Measurements from ENCODE around the gene CNNM2. TPM values are rescaled to one million over a fixed set of nuclear protein-coding genes. Genes with fewer than 3 reads are reported as not detected.

The CNNM2 gene
- 10 to 100 TPM in 4 of 6 donors, 1 to 10 TPM in 2; 6.4 to 33.5 (median 11.7) TPM for total RNA-seq

DNA sequence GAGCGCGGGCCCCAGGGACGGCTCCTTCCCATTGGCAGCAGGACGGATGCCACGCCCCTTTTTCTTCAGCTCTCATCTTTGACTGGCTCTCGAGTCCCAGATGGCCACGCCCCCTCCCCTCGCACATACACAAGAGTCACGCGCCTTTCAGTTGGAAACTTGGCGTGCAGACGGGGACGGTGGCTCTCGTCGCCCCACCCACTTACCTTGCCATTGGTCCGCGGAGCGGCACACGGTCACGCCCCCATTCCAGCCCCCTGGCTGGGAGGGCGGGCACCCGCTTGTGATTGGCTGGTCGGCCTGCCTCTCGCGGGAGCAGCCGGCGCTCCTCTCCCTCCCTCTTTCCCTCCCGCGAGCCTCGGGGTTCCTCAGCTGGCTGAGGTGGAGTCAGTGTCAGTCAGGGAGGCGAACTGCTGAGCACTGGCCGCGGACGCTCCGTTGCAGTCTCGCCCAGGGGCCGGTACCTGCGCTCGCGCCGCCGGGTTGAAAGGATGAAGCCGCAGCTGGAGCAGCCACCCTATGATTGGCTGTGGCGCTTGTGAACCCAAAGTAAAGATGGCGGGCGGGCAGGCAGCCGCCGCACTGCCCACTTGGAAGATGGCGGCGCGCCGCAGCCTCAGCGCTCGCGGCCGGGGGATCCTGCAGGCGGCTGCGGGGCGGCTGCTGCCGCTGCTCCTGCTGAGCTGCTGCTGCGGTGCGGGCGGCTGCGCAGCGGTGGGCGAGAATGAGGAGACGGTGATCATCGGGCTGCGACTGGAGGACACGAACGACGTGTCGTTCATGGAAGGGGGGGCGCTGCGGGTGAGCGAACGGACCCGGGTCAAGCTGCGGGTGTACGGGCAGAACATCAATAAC lies at the start of gene CNNM2:
TSS of gene CNNM2 (plus strand) at position 333 of the 855 bp plus-strand sequence. CDS start at position 520, 187 bp downstream.
- Histone ChIP-seq H3K27ac (peak within 1 kb of the TSS; percentile 67 to 92 (median 88)), H3K4me1 (peaks cover 26 to 42% (median 39%) of the 10 kb centered on the region in 4 donors), H3K9me3 (no peaks in the 10 kb centered on the region), H3K27me3 (no peaks in the 10 kb centered on the region), H3K36me3 (no peaks in the 10 kb centered on the region), H3K4me3 (peak within 1 kb of the TSS; percentile 80 to 99 (median 97))
- 0 to 1% methylated on average over 5 to 63 of the region's 80 CpGs for WGBS, 2 donors
- ATAC-seq (ENCODE audit: low FRiP score in 2 of 2) = peak; percentile 98 to 99
- peak; percentile 99 to 100 for DNase-seq
- TF ChIP-seq POLR2A (IDR thresholded peaks at IDR 0.05) = peak in 3 of 4 donors; percentile 34 to 68 (median 42)
- TF ChIP-seq, protein P1, sequence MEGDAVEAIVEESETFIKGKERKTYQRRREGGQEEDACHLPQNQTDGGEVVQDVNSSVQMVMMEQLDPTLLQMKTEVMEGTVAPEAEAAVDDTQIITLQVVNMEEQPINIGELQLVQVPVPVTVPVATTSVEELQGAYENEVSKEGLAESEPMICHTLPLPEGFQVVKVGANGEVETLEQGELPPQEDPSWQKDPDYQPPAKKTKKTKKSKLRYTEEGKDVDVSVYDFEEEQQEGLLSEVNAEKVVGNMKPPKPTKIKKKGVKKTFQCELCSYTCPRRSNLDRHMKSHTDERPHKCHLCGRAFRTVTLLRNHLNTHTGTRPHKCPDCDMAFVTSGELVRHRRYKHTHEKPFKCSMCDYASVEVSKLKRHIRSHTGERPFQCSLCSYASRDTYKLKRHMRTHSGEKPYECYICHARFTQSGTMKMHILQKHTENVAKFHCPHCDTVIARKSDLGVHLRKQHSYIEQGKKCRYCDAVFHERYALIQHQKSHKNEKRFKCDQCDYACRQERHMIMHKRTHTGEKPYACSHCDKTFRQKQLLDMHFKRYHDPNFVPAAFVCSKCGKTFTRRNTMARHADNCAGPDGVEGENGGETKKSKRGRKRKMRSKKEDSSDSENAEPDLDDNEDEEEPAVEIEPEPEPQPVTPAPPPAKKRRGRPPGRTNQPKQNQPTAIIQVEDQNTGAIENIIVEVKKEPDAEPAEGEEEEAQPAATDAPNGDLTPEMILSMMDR (IDR thresholded peaks at IDR 0.05) = peak in 2 of 6 experiments; percentile 8
- peak; percentile 31 to 65 for TF ChIP-seq POLR2AphosphoS5 (IDR thresholded peaks at IDR 0.05)
- TF ChIP-seq EP300 (IDR thresholded peaks at IDR 0.05) = no peak

DNA sequence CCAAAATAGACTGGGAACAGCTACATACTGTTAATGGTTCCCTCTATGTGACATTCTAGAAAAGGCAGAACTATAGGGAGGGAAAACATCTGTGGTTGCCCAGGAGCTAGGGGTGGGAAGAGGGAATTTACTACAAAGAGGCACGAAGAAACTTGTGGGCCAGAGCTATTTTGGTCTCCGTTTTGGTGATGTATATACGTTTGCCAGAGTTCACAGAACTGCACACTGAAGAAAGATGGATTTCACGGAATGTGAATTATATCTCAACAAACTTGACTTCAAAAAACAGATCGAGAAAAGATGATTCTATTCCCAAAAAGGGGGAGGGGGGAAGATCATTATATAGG lies 49.2 kb upstream of the CNNM2 start:
- Histone ChIP-seq H3K36me3 (peaks cover 0 to 4% (median 1%) of the 10 kb centered on the region in 4 donors), H3K4me1 (peaks cover 4 to 15% (median 11%) of the 10 kb centered on the region in 4 donors), H3K27ac (peak overlapping the region in 2 of 4 donors; percentile 38 to 64), H3K27me3 (no peaks in the 10 kb centered on the region), H3K4me3 (peak overlapping the region in 3 of 4 donors; percentile 47 to 64 (median 62)), H3K9me3 (no peaks in the 10 kb centered on the region)
- TF ChIP-seq POLR2A (IDR thresholded peaks at IDR 0.05) (no peak), POLR2AphosphoS5 (IDR thresholded peaks at IDR 0.05) (no peak), EP300 (IDR thresholded peaks at IDR 0.05) (no peak)
- TF ChIP-seq, protein P1 (IDR thresholded peaks at IDR 0.05) = no peak
- DNase-seq (no peak), ATAC-seq (ENCODE audit: low FRiP score in 2 of 2) (no peak)
- WGBS, 2 donors = 38 to 47% methylated on average over 5 of the region's 5 CpGs

DNA sequence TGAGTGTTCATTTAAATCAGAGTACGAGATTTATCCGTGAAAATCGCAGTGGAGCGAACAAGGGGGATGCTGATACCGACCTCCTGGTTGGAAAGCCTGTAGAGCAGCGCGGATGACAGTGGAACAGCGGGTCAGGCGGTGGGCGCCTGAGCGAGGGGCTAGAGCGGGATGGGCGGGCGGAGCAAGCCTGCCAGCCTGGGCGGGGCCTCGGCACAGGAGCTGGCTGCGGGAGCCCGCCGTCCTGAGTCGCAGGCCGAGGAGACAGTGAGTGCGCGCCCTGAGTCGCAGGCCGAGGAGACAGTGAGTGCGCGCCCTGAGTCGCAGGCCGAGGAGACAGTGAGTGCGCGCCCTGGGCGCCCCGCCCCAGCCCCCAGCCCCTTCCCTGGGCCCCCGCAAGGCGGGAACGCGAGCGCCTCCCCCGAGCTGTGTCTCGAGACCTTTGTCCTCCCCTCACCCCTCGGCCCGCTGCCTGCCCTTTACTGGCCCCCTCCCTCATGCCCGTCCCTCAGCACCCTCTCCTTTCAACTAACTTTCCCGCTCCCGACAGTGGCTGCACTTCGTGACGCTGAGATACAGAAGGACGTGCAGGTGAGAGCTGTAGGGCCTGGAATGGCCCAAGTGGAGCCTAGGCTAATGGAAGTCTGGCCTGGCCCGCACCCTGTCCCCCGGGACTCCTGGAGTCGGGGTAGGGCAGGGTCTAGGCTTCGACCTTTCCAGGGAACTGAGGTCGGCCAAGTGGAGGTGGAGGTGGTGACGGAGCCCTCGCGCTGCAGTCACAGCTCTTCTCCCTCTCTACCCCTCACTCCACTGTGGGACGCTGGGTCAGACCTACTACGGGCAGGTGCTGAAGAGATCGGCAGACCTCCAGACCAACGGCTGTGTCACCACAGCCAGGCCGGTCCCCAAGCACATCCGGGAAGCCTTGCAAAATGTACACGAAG lies 48.6 kb upstream of the CNNM2 start, which contains the start of gene AS3MT:
TSS of gene AS3MT (plus strand) at position 213 of the 941 bp plus-strand sequence. CDS start at position 336, 123 bp downstream.
- Histone ChIP-seq H3K27me3 (no peaks in the 10 kb centered on the region), H3K27ac (peak within 1 kb of the TSS in 2 of 4 donors; percentile 38 to 64), H3K4me3 (peak within 1 kb of the TSS; percentile 16 to 64 (median 54)), H3K36me3 (peaks cover 0 to 4% (median 0%) of the 10 kb centered on the region in 4 donors), H3K9me3 (no peaks in the 10 kb centered on the region), H3K4me1 (peaks cover 4 to 15% (median 11%) of the 10 kb centered on the region in 4 donors)
- WGBS, 2 donors = 10 to 16% methylated on average over 17 to 47 of the region's 63 CpGs
- ATAC-seq (ENCODE audit: low FRiP score in 2 of 2) (peak; percentile 55 to 89), DNase-seq (peak; percentile 31 to 88)
- TF ChIP-seq POLR2A (IDR thresholded peaks at IDR 0.05) = no peak
- no peak for TF ChIP-seq POLR2AphosphoS5 (IDR thresholded peaks at IDR 0.05)
- TF ChIP-seq EP300 (IDR thresholded peaks at IDR 0.05) = no peak
- TF ChIP-seq, protein P1 (IDR thresholded peaks at IDR 0.05) = no peak

DNA sequence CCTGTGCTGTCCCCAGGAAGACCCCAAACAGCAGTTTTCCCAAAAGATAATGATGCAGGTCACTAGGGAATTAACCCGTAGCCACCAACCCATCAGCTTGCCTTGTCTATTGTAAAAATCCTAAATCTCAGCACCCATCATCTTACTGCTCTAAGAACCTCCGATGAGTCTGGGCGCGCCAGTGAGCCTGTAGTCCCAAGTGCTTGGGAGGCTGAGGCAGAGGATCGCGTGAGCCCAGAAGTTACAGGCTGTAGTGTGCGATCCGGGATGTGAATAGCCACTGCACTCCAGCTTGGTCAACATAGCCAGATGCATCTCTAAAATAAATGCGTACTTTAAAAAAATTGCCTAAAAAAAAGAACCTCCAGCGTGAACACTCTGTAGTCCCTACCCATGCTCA lies 47.9 kb upstream of the CNNM2 start:
- Histone ChIP-seq H3K4me1 (peaks cover 4 to 15% (median 11%) of the 10 kb centered on the region in 4 donors), H3K9me3 (no peaks in the 10 kb centered on the region), H3K4me3 (peak overlapping the region in 3 of 4 donors; percentile 47 to 64 (median 62)), H3K27ac (no peak overlapping the region), H3K36me3 (peaks cover 0 to 4% (median 0%) of the 10 kb centered on the region in 4 donors), H3K27me3 (no peaks in the 10 kb centered on the region)
- ATAC-seq (ENCODE audit: low FRiP score in 2 of 2) (peak in 1 of 2 donors; percentile 10), DNase-seq (no peak)
- TF ChIP-seq POLR2AphosphoS5 (IDR thresholded peaks at IDR 0.05) (no peak), POLR2A (IDR thresholded peaks at IDR 0.05) (no peak), EP300 (IDR thresholded peaks at IDR 0.05) (no peak)
- TF ChIP-seq, protein P1 (IDR thresholded peaks at IDR 0.05) = no peak
- WGBS, 2 donors = 91 to 94% methylated on average over 10 of the region's 10 CpGs
